NCI-H82 treated with DMSO at 0.1 percent for 48 hours (cell line): ENCODE results near the gene C16orf86.

Experiments
- DNase-seq: peaks from one replicate; lab custom pipeline; 2025; ENCODE audit not compliant: unreplicated experiment; lab: John Stamatoyannopoulos, UW

The C16orf86 gene

DNA sequence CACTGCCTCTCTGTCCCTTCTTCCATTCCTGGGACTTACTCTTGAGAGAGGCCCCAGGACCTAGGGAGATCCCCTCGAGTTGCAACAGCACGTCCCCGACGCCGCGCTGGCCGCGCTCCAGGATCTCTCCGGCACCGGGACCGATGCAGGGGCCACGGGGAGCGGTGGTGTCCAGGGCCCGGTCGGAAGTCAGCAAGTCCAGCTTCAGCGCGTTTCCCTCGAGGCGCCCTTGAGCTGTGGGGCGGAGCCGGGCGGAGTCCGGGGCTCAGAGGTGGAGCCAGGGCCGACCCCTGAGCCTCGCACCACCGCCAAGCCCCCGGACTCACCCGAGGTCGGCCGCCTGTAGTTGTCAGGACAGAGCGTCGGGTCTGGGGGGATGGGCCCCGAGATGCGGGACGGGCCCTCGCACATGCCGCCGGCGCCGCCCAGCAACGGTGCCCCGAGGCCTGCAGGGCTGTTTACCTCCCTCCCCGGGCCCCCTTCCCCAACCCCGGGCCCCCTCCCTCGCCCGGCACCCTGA lies 522 bp upstream of the C16orf86 start:
- no peak for DNase-seq

DNA sequence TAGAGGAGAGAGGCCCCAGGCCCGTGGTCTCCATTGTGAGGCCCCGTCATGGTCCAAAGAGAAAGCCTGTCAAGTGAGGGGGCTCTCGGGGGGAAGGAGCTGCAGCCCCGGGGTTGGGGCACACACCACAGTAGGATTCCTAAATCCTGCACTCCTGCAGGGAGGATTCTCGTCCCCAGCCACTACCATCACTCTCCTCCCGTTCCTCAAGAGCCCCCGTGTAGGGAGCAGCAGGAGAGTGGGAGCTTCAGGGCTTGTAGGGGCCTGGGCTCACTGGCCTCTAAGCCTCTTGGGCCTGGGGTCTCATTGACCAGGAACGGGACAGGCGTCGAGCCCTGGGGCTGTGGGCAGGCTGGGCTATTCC lies 821 bp downstream of the C16orf86 start:
- DNase-seq: no peak

DNA sequence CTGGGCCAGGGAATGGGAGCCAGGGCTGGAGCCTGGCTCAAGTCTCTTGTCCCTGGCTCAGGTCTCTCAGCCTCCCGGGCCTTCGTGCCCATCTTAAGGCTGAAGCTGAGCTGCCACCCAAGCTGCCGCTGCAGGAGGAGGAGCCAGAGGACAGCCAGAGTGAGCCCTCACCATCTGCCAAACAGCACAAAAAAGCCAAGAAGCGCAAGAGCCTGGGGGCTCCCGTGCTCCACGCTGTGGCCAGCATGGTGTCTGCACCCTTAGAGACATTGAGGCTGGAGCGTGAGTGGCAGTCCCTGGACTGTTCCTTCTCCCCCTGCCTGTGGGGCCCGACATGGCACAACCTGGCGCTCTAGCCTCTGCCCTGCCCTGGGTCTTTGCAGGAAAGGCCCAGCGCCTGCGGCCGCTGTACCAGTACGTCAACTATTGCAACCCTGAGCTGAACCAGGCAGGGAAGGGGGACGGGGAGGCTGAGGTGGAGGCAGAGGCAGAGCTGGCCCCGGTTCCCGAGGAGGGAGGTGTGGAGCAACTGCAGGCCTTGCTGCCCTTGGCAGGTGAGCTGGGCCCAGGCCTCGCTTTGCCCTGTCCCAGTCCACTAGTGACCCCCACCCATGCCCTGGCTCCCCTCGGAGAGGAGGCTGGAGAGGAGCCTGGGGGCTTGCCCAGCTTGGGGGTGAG lies 1.3 kb downstream of the C16orf86 start:
- DNase-seq: peak; percentile 88

DNA sequence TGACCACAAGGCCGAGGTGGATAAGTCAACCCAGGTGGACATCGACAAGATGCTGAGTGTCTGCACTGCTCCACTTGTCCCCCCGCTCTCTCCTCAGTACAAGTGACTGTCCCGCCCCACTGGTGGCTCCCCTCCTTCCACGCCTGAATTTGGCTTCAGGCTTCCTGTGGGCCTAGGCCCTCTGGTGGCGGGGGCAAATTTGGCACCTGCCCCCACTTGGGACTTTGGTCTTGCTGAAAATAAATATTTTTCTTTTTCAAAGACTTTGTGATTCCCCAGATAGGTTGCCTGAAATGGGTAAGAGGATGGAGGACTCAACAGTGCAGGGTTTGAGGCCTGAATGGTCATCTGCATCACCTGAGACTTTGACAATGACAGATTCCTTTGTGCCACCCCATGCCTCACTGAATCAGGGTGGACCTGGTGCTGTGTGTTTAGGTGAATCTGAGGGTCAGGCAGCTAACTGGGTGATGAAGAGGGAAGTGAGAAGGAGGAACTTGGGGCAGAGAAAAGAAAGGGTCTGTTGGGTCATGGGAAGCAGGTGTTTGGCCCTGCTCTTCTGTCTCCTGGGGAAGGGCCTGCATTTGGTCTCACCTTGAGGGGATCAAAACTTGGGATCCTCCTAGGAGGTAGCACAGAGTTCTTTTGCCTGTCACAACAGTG lies 2.0 kb downstream of the C16orf86 start:
- no peak for DNase-seq

DNA sequence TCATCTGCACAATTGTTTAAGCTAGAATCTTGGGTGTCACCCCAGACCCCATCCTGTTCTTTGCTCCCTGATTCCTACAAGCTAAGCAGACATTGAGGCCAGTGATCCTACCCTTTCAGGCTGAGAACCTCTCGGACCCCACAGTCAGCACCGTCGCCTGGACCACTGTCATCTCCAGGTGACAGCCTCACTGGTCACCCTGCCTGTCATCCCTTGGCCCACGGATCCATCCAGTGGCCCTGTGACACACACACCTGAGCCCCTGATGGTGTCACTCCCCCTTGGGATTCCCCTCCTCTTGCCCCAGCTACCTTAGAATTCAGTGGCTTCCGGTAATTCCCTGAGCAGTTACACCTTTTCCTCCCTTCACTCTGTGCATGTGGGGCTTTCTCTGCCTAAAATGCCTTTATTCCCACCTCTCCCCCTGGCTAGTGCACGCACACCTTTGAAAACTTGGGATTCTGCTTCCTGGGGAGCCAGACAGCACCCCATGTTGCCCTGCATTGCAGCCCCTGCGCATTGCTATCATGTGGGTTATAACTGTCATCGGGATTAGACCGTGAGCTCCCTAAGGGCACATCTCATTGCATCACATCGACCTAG lies 3.0 kb downstream of the C16orf86 start:
- no peak for DNase-seq

DNA sequence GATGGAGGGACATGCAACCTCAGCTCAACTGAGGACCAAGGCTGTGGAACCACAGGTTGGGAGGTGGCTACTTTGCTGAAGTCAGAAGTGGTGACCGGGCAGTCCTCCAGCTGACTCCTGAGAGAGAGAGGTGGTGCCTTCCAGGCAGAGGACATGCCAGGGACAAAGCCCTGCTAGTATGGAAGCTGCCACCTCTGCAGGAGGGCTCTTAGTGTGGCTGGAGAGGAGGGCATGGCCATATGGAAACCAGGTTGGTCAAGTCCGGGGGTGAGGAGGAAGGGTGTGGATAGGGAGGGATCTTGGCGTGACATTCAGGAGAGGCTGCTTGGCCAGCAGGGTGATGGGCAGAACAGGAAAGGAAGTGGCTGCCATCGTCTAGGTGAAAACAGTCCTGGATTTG lies 5.7 kb downstream of the C16orf86 start:
- DNase-seq: no peak

DNA sequence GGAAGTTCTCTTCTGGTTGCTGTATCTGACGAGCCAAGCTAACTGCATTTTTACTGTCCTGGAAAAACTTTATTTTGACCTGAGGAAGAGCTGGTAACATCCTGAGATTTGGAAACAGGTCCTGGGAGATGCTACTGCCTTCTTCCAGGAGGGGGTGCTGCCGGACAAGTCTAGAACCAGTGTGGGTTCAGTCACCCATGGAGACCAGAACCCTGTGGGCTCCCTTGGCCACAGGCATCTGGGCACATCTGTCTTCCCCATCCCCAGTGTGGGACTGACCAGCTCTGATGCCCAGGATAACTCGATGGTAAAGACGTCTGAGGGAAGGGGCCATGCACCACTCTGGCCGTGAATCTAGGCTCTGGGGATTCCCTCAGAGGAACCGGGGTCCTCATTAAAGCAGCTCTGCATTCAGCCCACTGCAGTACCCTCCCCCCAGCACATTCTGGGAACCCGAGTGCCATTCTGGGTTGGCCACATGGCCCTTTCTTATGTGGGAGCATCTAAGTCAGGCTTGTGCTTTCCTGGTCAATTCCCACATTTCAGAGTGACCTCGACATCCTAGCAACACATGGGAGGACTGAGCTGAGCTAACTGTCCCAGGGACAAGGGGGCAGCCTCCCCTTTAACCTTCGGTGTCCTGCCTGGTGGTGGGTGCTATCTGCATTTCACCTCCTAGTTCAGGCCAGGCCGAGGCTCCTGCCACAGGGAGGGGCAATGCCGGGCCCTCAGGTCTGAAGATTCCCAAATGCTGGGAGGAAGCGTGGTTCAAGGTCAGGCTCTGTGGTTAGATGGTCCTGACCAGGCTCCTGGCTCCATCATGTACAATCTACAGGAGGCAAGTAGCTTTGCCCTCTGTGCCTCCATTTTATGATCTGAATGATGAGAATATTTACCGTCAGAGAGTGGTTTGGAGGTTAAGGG lies 6.4 kb downstream of the C16orf86 start:
- DNase-seq: peak; percentile 2

DNA sequence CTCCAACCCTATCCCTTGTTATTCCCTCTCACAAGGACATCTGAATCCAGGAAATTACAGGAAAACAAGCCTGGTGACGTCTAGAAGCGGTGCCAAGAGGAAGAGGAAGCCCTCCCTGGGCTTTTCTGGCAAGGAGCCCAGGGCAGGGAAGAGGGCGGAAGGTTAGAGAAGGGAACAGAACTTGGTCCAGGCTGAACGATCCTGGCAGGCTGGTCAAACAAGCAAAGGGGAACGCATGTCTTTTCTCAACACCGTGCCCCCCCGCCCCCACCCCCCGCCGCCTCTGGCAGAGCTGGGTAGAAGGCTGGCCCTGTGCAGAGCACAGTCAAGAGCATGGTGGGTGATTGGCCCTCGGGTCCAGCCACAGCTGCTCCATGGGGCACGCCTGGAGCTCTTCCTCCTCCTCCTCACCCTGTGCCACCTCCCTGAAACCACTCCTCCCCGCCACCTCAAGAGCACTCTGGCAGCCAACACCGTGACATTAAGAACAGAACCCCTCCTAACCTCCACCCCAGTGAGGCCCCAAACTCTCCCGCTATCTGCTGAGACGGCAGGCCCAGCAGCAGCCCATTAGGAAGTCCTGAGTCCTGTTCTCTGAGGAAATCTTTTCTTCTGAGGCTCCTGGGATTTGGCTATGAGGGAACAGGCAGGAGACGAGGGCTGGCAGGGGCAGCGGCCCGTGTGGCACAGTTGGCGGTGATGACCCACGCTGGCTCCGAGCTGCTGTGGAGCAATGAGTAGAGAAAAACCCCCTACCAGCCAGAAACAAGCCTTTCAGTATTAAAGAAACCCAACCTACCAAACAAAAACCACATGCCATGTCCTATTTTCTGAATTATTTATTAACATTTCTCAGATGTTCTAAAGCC lies 7.3 kb downstream of the C16orf86 start:
- no peak for DNase-seq

DNA sequence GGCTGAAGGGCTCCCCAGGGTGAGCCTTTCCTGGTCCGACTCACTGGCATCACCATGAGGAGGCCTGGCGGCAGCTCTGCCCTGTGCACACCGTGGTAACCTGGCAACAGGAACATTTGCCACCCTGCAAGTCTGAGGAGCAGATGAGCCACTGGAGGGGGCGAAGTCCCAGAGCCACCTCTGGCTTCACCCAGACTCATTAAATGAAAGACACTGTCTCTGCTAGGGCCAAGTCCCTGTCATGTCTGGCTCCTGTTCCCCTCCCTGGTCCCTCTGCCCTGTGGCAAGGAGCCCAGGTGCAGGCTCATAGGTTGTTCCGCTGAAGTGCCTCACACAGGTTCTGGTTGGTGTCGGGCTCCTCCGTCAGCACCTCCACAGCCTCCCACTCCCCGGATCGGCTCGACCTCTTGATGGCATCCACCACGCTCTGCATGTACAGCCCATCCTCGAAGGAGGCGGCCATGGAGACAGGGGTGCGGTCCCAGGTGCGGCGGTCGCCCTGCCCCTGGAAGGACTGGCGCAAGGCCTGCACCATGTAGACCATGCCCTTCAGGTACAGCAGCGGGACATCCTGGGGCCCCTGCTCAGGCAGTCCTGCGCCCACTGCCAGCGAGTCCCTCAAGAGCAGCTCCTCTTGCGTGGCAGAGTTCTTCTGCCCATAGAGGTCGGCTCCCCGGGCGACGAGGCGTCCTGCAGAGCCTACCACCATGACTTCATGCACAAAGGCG lies 8.4 kb downstream of the C16orf86 start:
- no peak for DNase-seq

DNA sequence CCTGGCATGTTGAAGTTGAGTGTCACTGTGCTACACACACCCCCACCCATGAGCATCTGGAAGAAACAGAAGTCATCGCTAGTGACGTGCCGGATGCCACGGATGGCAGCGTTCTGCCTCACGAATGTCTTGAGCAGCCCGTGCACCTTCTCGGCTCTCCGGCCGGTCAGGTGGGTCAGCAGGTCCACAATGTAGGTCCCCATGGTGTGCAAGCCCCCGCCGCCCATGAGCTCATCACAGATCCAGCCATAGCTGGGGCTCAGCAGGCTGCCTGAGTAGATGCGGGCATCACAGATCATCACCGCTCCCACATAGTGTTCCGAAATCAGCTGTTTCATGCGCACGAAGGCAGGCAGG lies 8.9 kb downstream of the C16orf86 start:
- no peak for DNase-seq

DNA sequence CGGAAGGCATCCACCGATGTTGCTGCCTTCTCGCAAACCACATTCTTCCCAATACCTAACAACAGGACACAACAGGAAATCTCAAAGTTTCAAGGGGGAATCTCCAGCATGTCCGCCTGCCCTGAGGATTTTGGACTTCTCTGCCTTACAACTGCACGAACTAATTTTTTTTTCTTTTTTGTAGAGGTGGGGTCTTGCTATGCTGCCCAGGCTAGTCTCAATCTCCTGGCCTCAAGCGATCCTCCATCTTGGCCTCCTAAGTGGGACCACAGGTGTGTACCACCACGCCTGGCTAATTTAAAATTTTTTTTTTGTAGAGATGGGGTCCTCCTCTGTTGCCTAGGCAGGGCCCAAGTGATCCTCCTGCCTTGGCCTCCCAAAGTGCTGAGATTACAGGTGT lies 9.4 kb downstream of the C16orf86 start:
- no peak for DNase-seq

DNA sequence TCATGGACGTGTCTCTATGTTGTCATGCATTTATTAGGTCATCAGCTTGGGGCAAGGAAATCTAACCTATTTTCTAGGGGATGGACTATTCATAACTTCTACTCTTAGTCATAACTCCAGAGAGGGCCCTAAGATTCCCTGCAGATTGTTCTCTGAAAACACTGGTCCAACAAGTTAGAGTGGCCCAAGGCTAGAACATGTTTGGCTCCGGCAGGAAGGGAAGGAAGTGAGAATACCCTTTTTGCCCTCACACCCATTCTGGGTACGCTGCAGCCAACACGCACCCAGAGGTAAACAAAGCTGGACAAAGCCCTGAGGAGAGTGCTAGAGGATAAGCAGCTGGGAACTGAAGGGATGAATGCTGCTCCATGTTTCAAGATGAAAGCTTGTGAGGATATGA lies 9.9 kb downstream of the C16orf86 start:
- no peak for DNase-seq

DNA sequence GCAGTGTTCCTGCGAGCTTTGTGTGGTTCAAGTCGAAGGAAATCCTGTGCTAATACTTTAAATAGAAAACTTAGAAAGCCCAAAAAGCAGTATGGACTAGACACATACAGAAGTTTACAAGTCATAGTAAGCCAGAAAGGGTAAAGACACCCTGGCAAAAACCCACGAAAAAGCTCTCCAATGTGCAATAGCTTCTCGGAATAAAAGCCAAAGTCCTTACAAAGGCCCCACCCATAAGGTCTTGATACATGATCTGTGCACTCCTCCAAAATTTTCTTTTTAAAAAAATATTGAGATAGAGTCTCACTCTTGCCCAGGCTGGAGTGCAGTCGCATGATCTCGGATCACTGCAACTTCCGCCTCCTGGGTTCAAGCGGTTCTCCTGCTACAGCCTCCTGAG lies 10.3 kb downstream of the C16orf86 start:
- no peak for DNase-seq

DNA sequence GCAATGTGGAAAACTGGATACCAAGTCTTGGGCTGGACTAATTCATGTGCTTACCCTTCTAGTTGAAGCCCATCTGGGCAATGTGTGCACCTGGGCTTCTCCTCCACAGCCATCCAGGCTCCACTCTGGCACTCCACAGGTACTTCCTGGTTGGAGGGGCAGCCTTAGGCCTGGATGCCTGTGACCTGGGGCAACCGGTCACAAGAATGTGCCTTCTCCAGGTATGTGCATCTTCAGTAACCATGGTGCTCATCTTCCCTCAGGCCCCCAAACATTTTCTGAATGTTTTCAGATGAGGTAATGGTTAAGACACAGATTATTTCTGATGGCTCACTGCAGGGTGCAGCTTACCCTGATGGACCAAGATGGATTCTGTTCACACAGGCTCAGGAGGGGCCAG lies 11.1 kb downstream of the C16orf86 start:
- no peak for DNase-seq

DNA sequence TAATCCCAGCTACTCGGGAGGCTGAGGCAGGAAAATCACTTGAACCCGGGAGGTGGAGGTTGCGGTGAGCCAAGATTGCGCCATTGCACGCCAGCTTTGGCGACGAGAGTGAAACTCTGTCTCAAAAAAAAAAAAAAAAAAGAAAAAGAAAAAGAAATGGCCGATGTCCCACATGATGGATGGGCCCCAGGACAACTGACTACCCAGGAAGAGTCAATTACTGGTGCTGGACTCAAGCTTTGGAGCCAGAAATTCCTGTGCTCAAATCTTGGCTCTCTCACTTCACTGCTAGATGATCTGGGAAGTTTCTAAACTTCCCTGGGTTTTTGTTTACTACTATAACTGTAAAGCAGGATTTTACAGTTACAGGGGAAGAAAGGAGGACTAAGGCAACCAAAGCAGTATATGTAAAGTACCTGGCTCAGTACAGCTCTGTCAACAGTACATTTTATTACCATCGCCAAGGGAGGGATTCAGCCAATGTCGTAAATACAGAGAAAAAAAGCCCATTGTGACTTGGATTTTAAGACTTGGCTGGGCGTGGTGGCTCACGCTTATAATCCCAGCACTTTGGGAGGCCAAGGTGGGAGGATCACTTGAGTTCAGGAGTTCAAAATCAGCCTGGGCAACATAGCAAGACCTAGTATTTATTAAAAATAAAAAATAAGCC lies 11.9 kb downstream of the C16orf86 start:
- no peak for DNase-seq

DNA sequence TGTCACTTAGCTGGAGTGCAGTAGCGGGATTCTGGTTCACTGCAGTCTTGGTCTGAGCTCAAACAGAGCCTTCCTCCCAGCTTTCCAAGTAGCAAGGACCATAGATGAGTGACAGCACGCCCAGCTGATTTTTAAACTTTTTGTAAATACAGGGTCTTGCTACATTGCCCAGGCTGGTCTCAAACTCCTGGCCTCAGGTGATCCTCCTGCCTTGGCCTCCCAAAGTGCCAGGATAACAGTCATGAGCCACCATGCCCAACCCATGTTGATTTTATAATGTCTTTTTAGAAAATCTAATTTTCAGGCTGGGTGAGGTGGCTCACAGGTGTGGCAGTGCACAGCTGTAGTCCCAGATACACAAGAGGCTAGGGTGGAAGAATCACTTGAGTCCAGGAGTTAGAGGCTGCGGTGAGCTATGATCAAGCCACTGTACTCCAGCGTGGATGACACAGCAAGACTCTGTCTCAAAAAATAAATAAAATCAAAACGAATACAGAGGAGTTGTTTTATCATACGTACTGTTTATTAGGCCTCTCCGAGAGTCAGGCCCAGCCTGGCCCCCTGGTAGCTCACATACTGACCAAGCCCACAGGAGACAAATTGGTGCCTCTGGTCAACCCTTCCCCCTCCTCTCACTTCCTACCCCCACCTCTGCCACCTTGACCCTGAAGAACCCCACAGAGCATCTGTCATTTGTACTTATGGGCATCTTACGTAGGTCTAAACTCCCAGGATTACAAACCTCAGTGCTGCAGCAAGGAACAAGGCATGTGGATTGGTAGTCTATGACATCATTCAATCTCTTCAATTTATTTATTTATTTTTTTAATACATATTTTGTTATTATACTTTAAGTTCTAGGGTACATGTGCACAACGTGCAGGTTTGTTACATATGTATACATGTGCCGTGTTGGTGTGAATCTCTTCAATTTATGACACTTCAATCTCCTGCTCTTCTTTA lies 13.6 kb downstream of the C16orf86 start:
- DNase-seq: peak; percentile 25

DNA sequence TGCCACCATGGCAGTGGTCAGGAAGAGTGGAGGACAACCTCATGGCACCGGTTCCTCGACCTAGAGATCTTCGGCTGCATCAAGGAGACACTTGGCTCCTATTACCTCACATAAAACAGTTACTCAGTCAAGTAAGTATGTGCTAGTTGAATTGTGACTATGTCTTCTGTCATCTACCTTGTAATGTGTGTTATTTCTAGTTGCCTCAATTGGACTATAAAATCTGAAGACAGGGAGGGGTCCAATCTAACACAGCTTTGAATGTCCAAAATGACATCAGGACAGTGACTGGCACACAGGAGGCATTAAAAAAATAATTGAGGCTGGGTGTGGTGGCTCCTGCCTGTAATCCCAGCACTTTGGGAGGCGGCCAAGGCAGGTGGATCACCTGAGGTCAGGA lies 17.2 kb downstream of the C16orf86 start:
- DNase-seq: no peak
